ENCODE data around the gene MYO7B.

MYO7B gene

GRCh38 chr2:127535422-127535901, at the start of gene MYO7B:
Gene MYO7B, plus strand, starts transcription at chr2:127535683. Its CDS starts 24,040 bp downstream, at chr2:127559723.
- no peak for DNase-seq (ENCODE audit: low read depth)

- DNase-seq (ENCODE audit: low read depth), result peak; percentile 9
Measured at GRCh38 chr2:127485694-127486071, 49.8 kb upstream of the MYO7B start.

- peak; percentile 78 for DNase-seq (ENCODE audit: low read depth)
Measured at GRCh38 chr2:127486247-127487058, 49.0 kb upstream of the MYO7B start.

GRCh38 chr2:127490283-127490682, 45.2 kb upstream of the MYO7B start:
- no peak for DNase-seq (ENCODE audit: low read depth)

GRCh38 chr2:127498386-127498785, 37.1 kb upstream of the MYO7B start:
- peak; percentile 88 for DNase-seq (ENCODE audit: low read depth)

GRCh38 chr2:127503491-127503890, 32.0 kb upstream of the MYO7B start:
- no peak for DNase-seq (ENCODE audit: low read depth)

GRCh38 chr2:127504552-127505430, 30.7 kb upstream of the MYO7B start:
- DNase-seq (ENCODE audit: low read depth), result no peak

GRCh38 chr2:127506510-127506909, 29.0 kb upstream of the MYO7B start:
- DNase-seq (ENCODE audit: low read depth), result no peak

GRCh38 chr2:127508023-127508630, 27.4 kb upstream of the MYO7B start:
- no peak for DNase-seq (ENCODE audit: low read depth)

- peak; percentile 88 for DNase-seq (ENCODE audit: low read depth)
Measured at GRCh38 chr2:127508631-127509034, 26.9 kb upstream of the MYO7B start.

- no peak for DNase-seq (ENCODE audit: low read depth)
Measured at GRCh38 chr2:127510073-127510472, 25.4 kb upstream of the MYO7B start.

- no peak for DNase-seq (ENCODE audit: low read depth)
Measured at GRCh38 chr2:127511090-127511695, 24.3 kb upstream of the MYO7B start.

GRCh38 chr2:127511917-127512316, 23.6 kb upstream of the MYO7B start:
- DNase-seq (ENCODE audit: low read depth), result no peak

- no peak for DNase-seq (ENCODE audit: low read depth)
Measured at GRCh38 chr2:127512362-127512761, 23.1 kb upstream of the MYO7B start.

- DNase-seq (ENCODE audit: low read depth), result no peak
Measured at GRCh38 chr2:127514076-127514475, 21.4 kb upstream of the MYO7B start.

GRCh38 chr2:127514485-127514884, 21.0 kb upstream of the MYO7B start:
- DNase-seq (ENCODE audit: low read depth), result no peak

GRCh38 chr2:127515383-127515915, 20.0 kb upstream of the MYO7B start:
- DNase-seq (ENCODE audit: low read depth), result no peak

GRCh38 chr2:127516041-127516762, 19.3 kb upstream of the MYO7B start:
- DNase-seq (ENCODE audit: low read depth), result no peak

GRCh38 chr2:127517465-127517864, 18.0 kb upstream of the MYO7B start:
- DNase-seq (ENCODE audit: low read depth), result no peak

GRCh38 chr2:127520424-127520823, 15.1 kb upstream of the MYO7B start:
- no peak for DNase-seq (ENCODE audit: low read depth)

Measured in amniotic epithelial cell (primary cell).